Spleen (tissue), 11 donors: ENCODE measurements around the gene MYOF. TPM values are rescaled to one million over a fixed set of nuclear protein-coding genes. Genes with fewer than 3 reads are reported as not detected.

Experiments
- DNase-seq: peaks from one replicate; pipeline ENCODE4 v3.0.0-alpha.2; 2020
- H3K27ac ChIP-seq, 8 donors: fragments of 200-600 bp; sonication (generic) in 7 of 8; 1 replicate in 4 of 8; 2 replicates in 4 of 8; pipeline versions ENCODE4 v1.5.0 to v1.8.0; 2016 to 2021; ENCODE audit warnings: inconsistent platforms in 4 of 8, mild to moderate bottlenecking in 4 of 8, moderate library complexity in 1 of 8
- H3K27me3 ChIP-seq, 7 donors: fragments of 200-600 bp; sonication (generic) in 6 of 7; replicated peaks in 1 of 7; 1 replicate in 4 of 7; 2 replicates in 3 of 7; pipeline versions ENCODE4 v1.5.0 to v1.8.0; 2016 to 2021; ENCODE audit warnings: inconsistent platforms in 3 of 7, mild to moderate bottlenecking in 1 of 7
- H3K36me3 ChIP-seq, 6 donors: fragments of 200-600 bp; sonication (generic) in 5 of 6; 1 replicate in 4 of 6; 2 replicates in 2 of 6; pipeline versions ENCODE4 v1.5.0 to v1.8.0; 2016 to 2021; ENCODE audit warnings: inconsistent platforms in 2 of 6
- H3K4me1 ChIP-seq, 6 donors: fragments of 200-600 bp; sonication (generic) in 5 of 6; 1 replicate in 3 of 6; 2 replicates in 3 of 6; pipeline versions ENCODE4 v1.5.0 to v1.8.0; 2016 to 2021; ENCODE audit warnings: inconsistent platforms in 3 of 6
- H3K4me3 ChIP-seq, 8 donors: fragments of 200-600 bp; sonication (generic) in 7 of 8; 1 replicate in 4 of 8; 2 replicates in 4 of 8; pipeline versions ENCODE4 v1.5.0 to v1.8.0; 2016 to 2021; ENCODE audit warnings: inconsistent platforms in 4 of 8, mild to moderate bottlenecking in 4 of 8, moderate library complexity in 2 of 8
- H3K9me3 ChIP-seq, 8 donors: fragments of 200-600 bp; sonication (generic) in 7 of 8; 1 replicate in 4 of 8; 2 replicates in 4 of 8; pipeline versions ENCODE4 v1.5.0 to v1.8.0; 2016 to 2021; ENCODE audit warnings: inconsistent platforms in 4 of 8
- POLR2A ChIP-seq, 3 donors: fragments of 450-650 bp; IDR thresholded peaks; one replicate each; pipeline ENCODE4 v1.5.1; 2017; ENCODE audit warnings: antibody characterized with exemption in 3 of 3, mild to moderate bottlenecking in 1 of 3
- POLR2AphosphoS5 ChIP-seq, 3 donors: sonication (generic); formaldehyde crosslinking; IDR thresholded peaks; one replicate each; pipeline ENCODE4 v1.5.1; 2017; ENCODE audit warnings: antibody characterized with exemption in 3 of 3
- WGBS, 5 donors: extraction: QIAGEN DNeasy Blood & Tissue Kit in 3 of 5; methylation state at CpG; one replicate each; pipeline versions ENCODE4 v1.1.5 to v1.1.7; 2013 to 2018; 5-methylcytosine and 5-hydroxymethylcytosine counted together
- intact Hi-C: fragments of 100-400 bp; cut with DNase I; formaldehyde crosslinking; loops from one replicate; pipeline ENCODE4 v1.15.0; 2023; ENCODE audit warnings: low total_unique reads
- polyA plus RNA-seq, 3 donors: library from polyadenylated mRNA; stranded (reverse); fragments of 200-250 nt; gene quantifications; one replicate each; pipeline ENCODE4 v1.2.1, GENCODE V29; 2013
- total RNA-seq, 7 donors: library from RNA; depleted of rRNA in 3 of 7; stranded (reverse); fragments of >200 nt in 3 of 7; fragmentation: NEBNext Ultra II Directional in 4 of 7; extraction: Animal tissue kit (Norgen Biotek cat#: 25700) in 4 of 7; gene quantifications; one replicate each; pipeline versions ENCODE4 v1.1.0 to v1.2.1, GENCODE V29; 2016 to 2021
- TF ChIP-seq, protein P1 (sequence below), 11 experiments: fragments of 200-600 bp in 7 of 11; fragments of 450-650 bp in 4 of 11; sonication (generic) in 4 of 11; IDR thresholded peaks in 8 of 11; conservative IDR thresholded peaks in 3 of 11; 1 replicate in 7 of 11; 2 replicates in 4 of 11; pipeline versions ENCODE4 v1.4.0 to v1.8.0; 2016 to 2021; ENCODE audit warnings: antibody characterized with exemption in 11 of 11, inconsistent platforms in 4 of 11, mild to moderate bottlenecking in 1 of 11
- donor health status: healthy with polysubstance abuse.
- donor health status: DM: no; HTN: no; CAD: no; lungs with moderate emphysema.
- donor health status: DM: no; HTN: no; CAD: no.
- donor health status: Bipolar disorder and iron deficiency.
- donor health status: healthy.
- donor health status: DM: no; HTN: no; CAD: no.
- donor health status: DM: yes; HTN: yes; CAD: no.

The MYOF gene
- total and polyA plus RNA-seq, 10 donors, result 1.5 to 50.8 (median 20.9) TPM

DNA sequence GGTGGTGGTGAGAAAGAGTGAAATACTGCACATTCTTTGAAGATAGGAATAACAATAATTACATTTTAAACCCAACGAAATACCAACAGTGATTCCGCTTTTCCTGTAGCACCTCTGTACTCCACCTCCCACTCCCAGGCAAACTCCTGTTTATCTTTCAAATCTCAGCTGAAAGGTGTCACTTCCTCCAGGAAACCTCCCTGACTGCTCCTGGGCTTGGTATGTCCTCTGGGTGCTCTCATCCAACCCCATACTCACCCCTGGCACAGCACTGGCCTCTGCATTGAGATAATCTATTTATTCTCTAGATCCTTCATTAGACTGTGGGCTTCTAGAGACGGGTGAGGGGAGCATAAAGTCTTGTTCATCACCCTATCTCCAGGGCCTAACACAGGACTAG lies 148.0 kb downstream of the MYOF start:
- TF ChIP-seq POLR2A (IDR thresholded peaks at IDR 0.05), result no peak
- TF ChIP-seq, protein P1, sequence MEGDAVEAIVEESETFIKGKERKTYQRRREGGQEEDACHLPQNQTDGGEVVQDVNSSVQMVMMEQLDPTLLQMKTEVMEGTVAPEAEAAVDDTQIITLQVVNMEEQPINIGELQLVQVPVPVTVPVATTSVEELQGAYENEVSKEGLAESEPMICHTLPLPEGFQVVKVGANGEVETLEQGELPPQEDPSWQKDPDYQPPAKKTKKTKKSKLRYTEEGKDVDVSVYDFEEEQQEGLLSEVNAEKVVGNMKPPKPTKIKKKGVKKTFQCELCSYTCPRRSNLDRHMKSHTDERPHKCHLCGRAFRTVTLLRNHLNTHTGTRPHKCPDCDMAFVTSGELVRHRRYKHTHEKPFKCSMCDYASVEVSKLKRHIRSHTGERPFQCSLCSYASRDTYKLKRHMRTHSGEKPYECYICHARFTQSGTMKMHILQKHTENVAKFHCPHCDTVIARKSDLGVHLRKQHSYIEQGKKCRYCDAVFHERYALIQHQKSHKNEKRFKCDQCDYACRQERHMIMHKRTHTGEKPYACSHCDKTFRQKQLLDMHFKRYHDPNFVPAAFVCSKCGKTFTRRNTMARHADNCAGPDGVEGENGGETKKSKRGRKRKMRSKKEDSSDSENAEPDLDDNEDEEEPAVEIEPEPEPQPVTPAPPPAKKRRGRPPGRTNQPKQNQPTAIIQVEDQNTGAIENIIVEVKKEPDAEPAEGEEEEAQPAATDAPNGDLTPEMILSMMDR (IDR thresholded peaks at IDR 0.05 in 8 of 11, conservative IDR thresholded peaks at IDR 0.05 in 3 of 11), result no peak
- no peak for TF ChIP-seq POLR2AphosphoS5 (IDR thresholded peaks at IDR 0.05)
- no peak overlapping the region for H3K4me3 ChIP-seq
- peaks cover 0 to 86% (median 6%) of the 10 kb centered on the region in 6 donors for H3K36me3 ChIP-seq
- H3K9me3 ChIP-seq, result no peaks in the 10 kb centered on the region
- intact Hi-C loops, result no loop called here
- WGBS, 5 donors, result 83 to 94% (median 87%) methylated on average over 3 of the region's 3 CpGs
- no peak overlapping the region for H3K27ac ChIP-seq
- no peaks in the 10 kb centered on the region for H3K4me1 ChIP-seq
- H3K27me3 ChIP-seq, result peaks cover 0 to 27% (median 0%) of the 10 kb centered on the region in 7 donors
- no peak for DNase-seq

DNA sequence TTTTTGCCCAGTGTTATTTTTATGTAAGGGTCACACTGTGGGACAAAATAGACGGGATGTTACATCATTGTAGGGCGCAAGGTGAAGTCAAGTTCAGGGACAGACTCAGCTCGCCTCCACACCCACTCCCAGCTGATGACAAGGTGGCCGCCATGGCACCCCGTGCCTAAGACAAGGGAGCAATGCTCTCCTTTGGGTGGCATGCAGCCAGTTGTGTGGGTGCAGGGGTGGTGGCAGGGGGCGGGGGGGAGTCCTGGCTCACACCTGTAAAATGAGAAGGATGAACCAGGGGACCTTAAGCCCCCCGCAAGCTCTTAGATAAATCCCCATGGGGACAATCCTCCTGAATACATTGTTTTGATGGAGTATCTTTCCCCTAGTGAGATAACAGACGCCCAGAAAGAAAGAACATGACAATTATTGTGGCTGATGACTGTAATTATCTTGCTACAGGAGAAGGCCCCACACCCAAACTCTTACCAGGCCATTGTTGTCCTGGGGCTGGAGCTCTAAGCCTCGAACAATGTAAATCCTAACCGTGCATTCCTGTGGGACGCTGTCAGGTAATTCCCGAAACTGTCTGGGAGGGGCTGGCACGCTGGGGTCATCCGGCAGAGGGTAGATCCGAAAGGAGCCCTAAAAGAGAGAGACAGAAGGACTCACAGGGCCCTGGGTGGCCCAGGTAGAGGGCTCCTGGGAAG lies 148.7 kb downstream of the MYOF start:
- Histone ChIP-seq H3K27ac (no peak overlapping the region), H3K9me3 (no peaks in the 10 kb centered on the region), H3K4me3 (no peak overlapping the region), H3K27me3 (peaks cover 0 to 27% (median 0%) of the 10 kb centered on the region in 7 donors), H3K36me3 (peaks cover 0 to 86% (median 6%) of the 10 kb centered on the region in 6 donors), H3K4me1 (no peaks in the 10 kb centered on the region)
- TF ChIP-seq POLR2AphosphoS5 (IDR thresholded peaks at IDR 0.05) (no peak), POLR2A (IDR thresholded peaks at IDR 0.05) (no peak)
- TF ChIP-seq, protein P1 (IDR thresholded peaks at IDR 0.05 in 8 of 11, conservative IDR thresholded peaks at IDR 0.05 in 3 of 11), result no peak
- intact Hi-C loops, result no loop called here
- no peak for DNase-seq
- 86 to 93% (median 89%) methylated on average over 15 of the region's 15 CpGs for WGBS, 5 donors

GRCh38 chr10:93330824-93331223 lies 151.3 kb downstream of the MYOF start:
- H3K36me3 ChIP-seq, result peaks cover 0 to 90% (median 6%) of the 10 kb centered on the region in 6 donors
- no peaks in the 10 kb centered on the region for H3K9me3 ChIP-seq
- TF ChIP-seq POLR2AphosphoS5 (IDR thresholded peaks at IDR 0.05) (no peak), POLR2A (IDR thresholded peaks at IDR 0.05) (no peak)
- TF ChIP-seq, protein P1 (IDR thresholded peaks at IDR 0.05 in 8 of 11, conservative IDR thresholded peaks at IDR 0.05 in 3 of 11), result no peak
- peaks cover 0 to 27% (median 0%) of the 10 kb centered on the region in 7 donors for H3K27me3 ChIP-seq
- H3K4me1 ChIP-seq, result no peaks in the 10 kb centered on the region
- H3K27ac ChIP-seq, result no peak overlapping the region
- H3K4me3 ChIP-seq, result no peak overlapping the region
- intact Hi-C loops, result no loop called here
- DNase-seq, result no peak
- 68 to 78% (median 76%) methylated on average over 3 of the region's 3 CpGs for WGBS, 5 donors

- no peak for TF ChIP-seq POLR2AphosphoS5 (IDR thresholded peaks at IDR 0.05)
- no peak for TF ChIP-seq POLR2A (IDR thresholded peaks at IDR 0.05)
- TF ChIP-seq, protein P1 (IDR thresholded peaks at IDR 0.05 in 8 of 11, conservative IDR thresholded peaks at IDR 0.05 in 3 of 11), result no peak
- Histone ChIP-seq H3K4me3 (no peak overlapping the region), H3K27me3 (peaks cover 0 to 5% (median 0%) of the 10 kb centered on the region in 7 donors), H3K4me1 (peaks cover 0 to 7% (median 0%) of the 10 kb centered on the region in 6 donors), H3K36me3 (peaks cover 0 to 59% (median 0%) of the 10 kb centered on the region in 6 donors), H3K9me3 (no peaks in the 10 kb centered on the region), H3K27ac (no peak overlapping the region)
- DNase-seq, result no peak
- WGBS, 5 donors, result 79 to 90% (median 86%) methylated on average over 6 of the region's 6 CpGs
- intact Hi-C loops, result no loop called here
These were observed 162.2 kb downstream of the MYOF start for GRCh38 chr10:93319896-93320295.
